Measurements from ENCODE around the gene FERMT1.
"Not testable (repeated sequence)": the region's sequence is repeated elsewhere in the genome, so short reads cannot be mapped to it uniquely, and the experiment has no call there.

FERMT1 gene

DNA sequence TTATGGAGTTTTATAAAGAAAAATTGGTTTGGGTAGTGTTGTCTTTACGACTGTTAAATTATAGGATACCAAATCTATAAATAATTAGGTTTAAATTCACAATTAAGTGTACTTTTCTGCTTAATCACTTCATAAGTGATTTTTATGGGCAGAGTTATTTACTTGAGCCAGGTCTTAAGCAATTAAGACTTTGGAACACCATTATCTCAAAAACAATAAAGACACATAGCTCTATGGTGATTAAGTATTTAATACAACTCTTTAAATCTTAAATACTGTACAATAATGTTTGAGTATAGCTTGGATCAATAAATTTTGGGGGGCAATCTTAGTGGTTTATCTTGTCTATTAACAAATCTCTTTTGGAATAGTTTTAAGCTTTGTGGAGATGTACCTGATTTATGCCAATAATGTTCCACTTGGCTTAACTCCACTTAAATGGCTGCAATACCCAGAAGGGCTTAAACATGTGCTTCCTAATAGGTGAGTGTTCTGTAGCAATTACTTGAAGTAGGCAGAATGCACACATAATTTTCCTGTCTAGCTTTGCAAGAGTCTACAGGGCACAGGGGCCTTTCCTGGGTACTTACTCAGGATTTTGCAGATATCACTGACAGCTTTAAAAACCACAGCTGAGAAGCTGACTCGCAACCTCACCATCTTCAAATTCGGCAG, 7.5 kb downstream of the FERMT1 start:
- no peak for DNase-seq (ENCODE audit: low read depth in 2 of 3, low spot score in 2 of 3)

DNA sequence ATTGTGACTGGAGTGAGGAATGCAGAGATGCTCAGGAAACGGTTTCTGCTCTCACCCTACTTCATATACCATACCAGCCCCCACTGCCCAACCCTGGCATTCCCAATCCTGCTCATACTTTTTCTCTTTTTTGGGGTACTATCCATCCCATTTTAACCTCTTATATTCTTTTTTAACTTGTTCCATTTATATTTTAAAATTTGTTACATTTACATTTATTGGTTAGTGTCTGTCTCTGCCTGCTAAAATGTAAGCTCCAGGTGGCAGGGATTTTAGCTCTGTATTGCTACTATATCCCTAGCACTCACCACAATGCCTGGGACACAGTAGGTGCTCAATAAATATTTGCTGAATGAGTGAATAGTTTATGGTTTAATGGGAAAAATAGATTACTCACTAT, 8.1 kb downstream of the FERMT1 start:
- DNase-seq (ENCODE audit: low read depth in 2 of 3, low spot score in 2 of 3), result no peak

DNA sequence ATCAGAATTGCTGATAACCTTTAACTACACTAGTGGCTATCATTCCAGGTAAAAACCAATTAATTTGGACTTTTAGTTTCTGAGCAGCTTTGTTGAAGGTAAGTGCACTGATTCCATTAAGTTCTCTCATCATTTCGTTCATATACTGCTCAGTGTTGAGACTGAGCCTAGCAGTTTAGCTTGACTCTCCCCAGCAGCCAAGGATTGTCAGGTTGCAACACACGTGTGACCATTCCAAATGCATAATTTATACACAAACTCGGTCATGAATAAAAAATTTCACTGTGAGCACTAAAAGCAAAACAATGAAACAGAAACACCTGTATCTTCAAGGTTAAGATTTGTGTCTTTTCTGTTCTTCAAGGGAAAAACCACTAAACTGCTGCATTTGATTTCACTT, 8.9 kb downstream of the FERMT1 start:
- no peak for DNase-seq (ENCODE audit: low read depth in 2 of 3, low spot score in 2 of 3)

DNA sequence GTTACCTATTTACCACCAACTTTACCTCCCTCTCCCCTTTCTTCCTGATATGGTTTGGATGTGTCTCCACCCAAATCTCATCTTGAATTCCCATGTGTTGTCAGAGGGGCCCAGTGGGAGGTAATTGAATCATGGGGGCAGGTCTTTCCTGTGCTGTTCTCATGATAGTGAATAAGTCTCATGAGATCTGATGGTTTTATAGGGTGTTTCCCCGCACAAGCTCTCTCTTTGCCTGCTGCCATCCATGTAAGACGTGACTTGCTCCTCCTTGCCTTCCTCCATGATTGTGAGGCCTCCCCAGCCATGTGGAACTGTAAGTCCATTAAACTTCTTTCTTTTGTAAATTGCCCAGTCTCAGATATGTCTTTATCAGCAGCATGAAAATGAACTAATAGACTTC, 9.9 kb downstream of the FERMT1 start:
- DNase-seq (ENCODE audit: low read depth in 2 of 3, low spot score in 2 of 3), result not testable (repeated sequence)

DNA sequence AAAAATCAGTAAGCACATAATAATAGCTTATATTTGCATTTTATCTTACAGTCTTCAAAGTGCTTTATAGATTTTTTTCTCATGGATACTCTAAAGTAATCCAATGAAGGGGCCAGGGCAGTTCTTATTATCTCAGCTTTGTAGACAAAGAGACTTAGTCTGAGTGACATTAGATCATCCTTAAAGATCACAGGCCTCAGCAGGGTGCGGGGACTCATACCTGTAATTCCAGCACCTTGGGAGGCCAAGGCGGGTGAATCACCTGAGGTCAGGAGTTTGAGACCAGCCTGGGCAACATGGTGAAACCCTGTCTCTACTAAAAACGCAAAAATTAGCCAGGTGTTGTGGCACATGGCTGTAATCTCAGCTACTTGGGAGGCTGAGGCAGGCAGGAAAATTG, 14.5 kb downstream of the FERMT1 start:
- no peak for DNase-seq (ENCODE audit: low read depth in 2 of 3, low spot score in 2 of 3)

DNA sequence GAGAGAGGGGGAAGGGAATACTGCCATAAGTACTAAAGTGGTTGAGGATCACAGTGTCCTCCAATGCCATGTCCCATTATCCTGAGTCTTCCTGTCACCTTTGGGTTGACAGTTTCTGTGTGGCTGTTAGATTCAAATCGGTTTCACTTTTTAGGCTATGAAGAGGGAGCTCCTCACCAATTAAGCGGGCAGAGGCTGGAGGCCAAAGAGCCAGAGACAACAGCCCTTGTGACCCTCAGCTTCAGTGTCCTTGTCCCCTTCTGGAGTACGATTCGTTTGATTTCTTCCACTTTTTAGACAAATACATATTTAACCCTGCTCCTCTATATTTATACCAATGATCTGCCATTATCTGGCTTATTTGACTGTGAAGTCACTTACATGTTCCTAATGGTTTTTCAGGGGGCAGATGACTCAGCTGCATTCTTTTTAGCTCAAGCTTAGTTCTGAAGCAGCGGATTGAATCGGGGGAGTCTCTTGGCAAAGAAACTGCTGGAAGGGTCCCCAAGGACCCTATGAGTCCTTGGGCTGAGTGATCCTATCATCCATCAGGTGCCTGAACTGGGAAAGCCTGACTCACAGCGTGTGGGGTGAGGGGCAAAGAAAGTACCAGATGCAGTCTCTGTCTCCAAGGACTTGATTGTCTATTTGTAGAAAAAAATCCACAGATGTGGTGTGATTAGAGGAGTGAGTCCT, 18.2 kb downstream of the FERMT1 start:
- DNase-seq (ENCODE audit: low read depth in 2 of 3, low spot score in 2 of 3), result no peak

DNA sequence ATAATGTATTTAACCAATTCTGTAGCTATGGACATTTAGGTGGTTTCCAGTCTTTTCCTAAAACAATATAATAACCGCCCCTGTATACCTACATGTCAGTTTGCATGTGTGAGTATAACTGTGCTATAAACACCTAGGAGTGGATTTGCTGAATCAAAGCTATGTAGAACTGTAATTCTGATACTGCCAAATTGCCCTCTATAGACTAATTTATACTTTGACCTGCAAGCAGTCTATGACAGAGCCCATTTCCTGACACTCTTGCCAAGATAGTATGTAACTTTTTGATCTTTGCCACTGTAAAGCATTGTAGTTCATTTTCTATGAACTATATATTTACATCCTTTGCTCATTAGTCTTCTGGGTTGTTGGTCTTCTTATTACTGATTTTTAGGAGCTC, 19.5 kb downstream of the FERMT1 start:
- no peak for DNase-seq (ENCODE audit: low read depth in 2 of 3, low spot score in 2 of 3)

DNA sequence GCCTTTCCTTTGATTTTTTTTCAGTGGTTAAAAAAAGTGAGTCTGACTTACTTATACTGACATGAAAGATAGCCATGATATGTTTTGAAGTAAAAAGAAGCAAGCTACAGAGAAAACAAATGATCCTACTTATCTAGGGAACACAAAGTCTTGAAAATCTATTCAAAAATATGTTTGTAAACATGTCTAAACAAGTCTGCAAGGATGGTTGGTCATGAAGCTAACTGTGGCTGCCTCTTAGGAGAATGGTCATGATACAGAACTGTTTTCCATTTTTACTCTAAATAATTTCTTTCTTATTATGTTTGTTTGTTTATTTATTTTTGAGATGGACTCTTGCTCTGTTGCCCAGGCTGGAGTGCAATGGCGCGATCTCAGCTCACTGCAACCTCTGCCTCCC, 21.5 kb downstream of the FERMT1 start:
- no peak for DNase-seq (ENCODE audit: low read depth in 2 of 3, low spot score in 2 of 3)

DNA sequence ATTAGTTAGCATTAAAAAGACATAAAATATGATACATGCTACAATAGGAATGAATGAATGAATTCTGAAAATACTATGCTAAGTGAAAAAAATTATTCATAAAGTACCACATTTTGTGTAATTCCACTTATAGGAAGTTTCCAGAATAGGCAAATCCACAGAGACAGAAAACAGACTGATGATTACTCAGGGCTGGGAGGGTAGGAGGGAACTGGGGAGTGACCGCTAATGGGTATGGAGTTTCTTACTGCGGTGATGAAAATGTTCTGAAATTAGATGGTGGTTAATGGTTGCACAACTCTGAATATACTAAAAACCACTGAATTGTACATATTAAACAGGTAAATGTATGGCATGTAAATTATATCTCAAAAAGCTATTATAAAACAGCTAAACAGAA, 22.6 kb downstream of the FERMT1 start:
- DNase-seq (ENCODE audit: low read depth in 2 of 3, low spot score in 2 of 3), result no peak

DNA sequence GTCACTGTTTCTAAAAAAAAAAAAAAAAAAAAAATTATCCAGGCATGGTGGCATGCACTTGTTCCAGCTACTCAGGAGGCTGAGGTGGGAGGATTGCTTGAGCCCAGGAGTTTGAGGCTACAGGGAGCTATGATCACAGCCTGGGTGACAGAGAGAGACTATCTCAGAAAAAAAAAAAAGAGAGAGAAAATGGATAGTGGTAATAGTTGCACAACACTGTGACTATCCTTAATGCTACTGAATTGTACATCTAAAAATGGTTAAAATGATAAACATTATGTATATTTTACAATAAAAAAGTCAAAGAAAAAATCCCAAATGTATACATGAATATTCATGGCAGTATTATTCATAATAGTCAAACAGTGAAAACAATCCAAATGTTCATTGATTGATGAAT, 23.0 kb downstream of the FERMT1 start:
- DNase-seq (ENCODE audit: low read depth in 2 of 3, low spot score in 2 of 3), result no peak

DNA sequence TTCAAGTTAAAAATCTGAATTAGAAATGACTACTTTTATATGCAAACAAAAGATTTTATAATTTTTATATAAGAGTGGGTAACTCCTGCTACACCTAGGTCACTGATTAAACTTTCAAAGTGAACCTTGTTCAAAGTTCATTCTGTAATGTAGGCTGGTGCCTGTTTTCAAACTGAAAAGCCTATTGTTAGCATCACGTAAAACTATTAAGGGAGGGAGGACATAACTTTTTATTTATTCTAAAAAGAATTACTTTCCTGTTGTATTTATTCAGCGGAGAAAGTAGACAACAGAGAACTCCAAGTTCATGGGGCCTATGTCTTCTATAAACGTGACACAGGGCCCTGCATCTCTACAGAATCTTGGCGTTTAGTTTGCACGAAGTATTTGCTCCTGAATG, 27.4 kb downstream of the FERMT1 start:
- no peak for DNase-seq (ENCODE audit: low read depth in 2 of 3, low spot score in 2 of 3)

DNA sequence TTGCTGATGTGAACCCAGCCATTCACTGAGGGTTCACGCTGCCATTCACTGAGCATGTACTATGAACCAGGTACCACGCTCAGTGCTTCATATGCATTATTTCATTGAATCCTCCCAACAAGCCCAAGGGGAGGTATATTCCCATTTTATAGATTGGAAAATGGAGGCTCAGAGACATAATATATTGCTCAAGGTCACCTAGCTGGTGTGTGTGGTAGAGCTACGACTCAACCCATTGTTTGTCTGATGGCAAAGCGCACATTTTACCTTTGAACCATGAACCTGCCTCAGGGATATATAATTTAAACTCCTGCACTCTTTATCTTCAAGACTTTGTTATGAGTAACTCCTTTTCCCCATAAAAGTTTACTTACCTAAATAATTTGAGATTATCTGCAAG, 28.3 kb downstream of the FERMT1 start:
- DNase-seq (ENCODE audit: low read depth in 2 of 3, low spot score in 2 of 3), result no peak

DNA sequence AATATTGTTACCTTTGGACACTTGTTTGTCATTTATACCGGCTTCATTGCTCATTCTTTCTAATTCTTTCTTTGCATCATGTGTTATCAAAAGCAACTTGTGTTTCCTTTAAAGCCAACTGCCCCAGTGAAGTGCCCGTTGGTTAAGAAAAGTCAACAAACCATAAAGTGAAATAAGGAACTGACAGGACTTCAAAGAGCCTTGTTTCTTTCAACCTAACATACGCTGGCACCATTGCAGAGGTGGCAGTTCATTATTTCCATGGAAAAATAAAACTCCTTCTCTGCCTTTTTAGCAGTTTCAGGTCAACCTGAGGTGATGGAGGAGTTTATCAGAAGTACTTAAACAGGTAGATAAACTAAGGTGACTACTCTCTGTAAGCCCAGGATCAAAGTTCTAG, 28.8 kb downstream of the FERMT1 start:
- DNase-seq (ENCODE audit: low read depth in 2 of 3, low spot score in 2 of 3), result no peak

DNA sequence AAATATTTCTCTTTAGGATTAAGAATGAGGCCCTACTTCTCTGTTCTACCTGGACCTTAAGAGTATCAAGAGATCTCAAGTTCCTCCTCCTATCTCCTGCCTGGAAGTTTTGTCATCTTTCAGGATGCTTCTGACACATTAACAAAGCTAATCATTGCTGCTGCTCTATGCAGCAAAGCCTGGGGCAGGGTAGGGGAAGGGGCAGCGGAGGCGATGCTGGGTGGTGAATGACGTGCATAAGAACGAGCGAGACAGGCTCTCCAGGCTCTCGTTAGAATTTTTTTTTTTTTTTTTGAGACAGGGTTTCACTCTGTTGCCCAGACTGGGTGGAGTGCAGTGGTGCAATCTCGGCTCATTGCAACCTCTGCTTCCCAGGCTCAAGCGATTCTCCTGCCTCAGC, 31.2 kb downstream of the FERMT1 start:
- DNase-seq (ENCODE audit: low read depth in 2 of 3, low spot score in 2 of 3), result no peak

DNA sequence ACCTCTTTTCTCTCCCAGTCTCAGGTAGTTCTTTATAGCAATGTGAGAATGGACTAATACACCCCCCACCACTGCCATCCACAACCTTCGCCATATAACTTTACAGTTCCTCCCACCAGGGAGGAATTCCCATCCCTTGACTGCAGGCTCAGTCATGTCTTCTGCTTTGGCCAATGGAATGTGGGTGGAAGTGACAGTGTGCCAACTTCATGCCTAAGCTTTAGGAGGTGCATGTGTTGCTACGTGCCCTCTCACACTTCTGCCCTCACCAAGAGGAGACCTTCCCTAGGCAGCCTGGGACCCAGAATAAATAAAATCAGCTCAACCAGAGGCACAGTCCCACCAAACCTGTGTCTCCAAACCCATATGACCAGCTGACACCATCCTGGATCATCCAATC, 36.0 kb downstream of the FERMT1 start:
- DNase-seq (ENCODE audit: low read depth in 2 of 3, low spot score in 2 of 3), result no peak

DNA sequence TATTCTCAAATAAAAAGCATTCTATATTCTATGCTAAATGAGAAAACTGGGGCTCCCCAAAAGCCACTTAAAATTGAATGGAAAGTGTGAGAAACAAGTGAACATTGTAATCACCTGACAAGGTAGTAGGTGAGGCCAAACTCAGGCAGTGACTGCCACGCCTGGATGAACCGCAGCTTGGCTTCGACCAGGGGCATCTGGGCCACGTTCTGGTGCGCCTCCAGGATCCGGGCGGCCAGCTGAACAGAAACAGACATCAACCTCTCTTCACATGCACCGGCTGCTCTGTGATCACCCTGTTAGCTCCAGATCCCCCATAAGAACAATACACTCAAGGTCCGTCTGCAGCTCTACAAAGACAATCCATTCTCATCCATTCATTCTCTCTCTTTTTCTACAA, 38.9 kb downstream of the FERMT1 start:
- no peak for DNase-seq (ENCODE audit: low read depth in 2 of 3, low spot score in 2 of 3)

DNA sequence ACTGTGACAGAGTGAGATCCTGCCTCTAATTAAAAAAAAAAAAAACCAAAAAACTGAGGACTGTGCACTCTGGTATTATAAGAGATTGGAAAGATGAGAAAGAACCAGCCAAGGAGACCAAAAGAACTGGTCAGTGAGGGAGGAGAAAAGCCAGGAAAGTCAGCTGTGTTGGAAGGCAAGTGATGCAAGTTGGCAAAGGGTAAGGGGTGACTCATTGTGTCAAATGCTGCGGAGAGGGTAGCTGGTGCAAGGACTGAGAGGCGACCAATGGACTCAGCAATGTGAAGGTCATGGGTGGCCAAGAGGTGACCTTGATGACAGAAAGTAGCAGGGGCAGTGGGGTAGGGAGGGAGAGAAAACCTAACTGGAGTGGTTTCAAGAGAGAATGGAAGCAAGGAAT, 41.6 kb downstream of the FERMT1 start:
- DNase-seq (ENCODE audit: low read depth in 2 of 3, low spot score in 2 of 3), result no peak

DNA sequence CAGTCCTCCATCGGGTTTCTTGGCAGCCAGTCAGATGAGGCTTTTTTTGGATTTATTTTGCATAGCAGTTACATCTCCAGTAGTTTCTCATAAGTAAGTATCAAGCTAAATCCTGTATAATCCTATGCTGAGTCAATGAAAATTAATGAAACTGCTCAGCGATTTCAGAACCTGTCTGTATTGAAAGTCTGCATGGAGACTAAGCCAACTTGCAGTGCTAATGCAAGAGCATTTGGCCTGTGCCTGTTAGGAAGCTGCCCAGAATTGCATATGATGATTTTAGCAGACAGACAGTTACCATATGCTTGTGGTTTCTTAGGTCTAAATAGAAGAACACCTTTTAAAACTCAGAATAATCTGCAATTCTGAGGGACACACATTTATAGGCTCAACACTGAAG, 43.8 kb downstream of the FERMT1 start:
- DNase-seq (ENCODE audit: low read depth in 2 of 3, low spot score in 2 of 3), result no peak

DNA sequence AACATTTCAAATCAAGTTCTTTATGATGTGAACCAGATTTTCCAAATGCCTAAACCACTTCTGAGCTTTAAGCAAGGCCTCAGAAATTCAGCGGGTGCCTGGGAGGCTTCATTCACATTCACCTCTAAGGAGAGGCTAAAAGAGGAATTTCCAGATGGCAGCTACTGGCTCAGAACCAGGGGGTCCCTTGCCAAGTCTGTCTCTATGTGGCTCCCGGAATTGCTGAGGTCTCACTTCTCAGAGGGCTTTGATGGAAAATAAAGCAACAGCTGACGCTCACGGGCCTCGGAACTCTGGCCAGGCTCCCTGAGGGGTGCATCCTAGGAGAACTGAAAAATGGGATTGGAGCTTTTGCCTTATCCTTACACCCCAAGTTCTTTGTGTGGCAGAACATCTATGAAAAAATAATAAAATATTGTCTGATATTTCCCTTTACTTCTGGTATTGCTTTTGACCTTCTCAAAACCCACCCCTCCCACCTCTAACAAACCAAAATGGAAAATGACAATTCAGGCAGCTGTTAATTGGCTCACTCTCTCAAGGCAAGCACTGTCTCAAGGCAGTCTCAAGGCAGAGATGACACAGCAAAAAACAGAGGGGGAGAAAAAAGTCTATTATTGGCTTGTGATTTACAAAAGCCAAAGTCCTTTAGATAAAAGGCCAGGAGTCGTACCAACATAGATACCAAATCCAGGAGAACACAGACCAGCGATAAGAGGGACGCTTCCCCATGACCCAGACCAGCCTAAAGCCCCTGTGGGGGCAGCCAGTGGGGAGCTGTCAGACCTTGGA, 47.2 kb downstream of the FERMT1 start:
- DNase-seq (ENCODE audit: low read depth in 2 of 3, low spot score in 2 of 3), result no peak

DNA sequence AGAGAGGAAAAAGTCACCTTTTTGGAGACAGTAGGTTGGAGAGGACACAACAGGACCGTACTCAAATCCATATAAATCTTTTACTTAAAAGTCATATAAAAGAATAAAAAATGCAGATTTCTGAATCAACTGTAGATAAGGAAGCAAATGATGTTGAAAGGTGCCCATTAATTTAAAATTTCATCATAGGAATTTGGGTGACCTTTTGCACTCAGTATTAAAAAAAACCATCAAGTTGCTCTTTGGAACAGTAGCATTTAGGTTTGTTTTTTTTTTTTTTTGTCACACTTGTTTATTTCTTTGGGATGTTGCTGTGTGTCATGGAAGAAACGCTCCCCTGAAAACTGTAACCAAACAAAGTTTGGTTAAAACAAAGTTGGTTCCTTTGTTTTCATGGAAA, 48.0 kb downstream of the FERMT1 start:
- no peak for DNase-seq (ENCODE audit: low read depth in 2 of 3, low spot score in 2 of 3)

DNA sequence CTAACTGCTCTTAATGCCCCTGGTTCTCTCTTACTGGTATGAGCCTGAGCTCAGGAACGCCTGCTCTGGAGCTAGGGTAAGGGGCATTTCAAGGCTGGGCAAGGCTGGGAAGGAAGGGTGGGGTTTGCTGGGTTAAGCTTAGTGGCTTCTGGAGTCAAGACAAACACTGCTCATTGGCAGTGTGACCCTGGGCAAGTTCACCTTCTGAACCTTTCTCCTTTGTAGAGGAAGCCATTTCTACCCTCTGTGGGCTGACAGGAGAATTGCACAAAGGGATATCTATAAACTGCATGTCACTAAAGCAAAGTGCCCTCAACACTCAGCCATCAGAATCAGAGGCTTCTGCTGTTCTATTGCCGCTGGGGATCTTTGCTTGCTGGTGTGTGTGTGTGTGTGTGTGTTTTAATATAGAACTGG, 48.7 kb downstream of the FERMT1 start:
- no peak for DNase-seq (ENCODE audit: low read depth in 2 of 3, low spot score in 2 of 3)

Measured in activated CD8-positive, alpha-beta memory T cell treated with anti-CD3 and anti-CD28 coated beads for 48 hours (primary cell).